Thyroid gland (tissue), 4 donors: ENCODE results near the gene DUS1L. TPM values are rescaled to one million over a fixed set of nuclear protein-coding genes. Genes with fewer than 3 reads are reported as not detected.

ENCODE experiments used
- DNase-seq, 2 donors: peaks; one replicate each; pipeline ENCODE4 v3.0.0-alpha.2; 2019
- H3K27ac ChIP-seq, 3 donors: fragments of 200-600 bp; sonication (generic); 1 replicate in 2 of 3; 2 replicates in 1 of 3; pipeline ENCODE4 v1.5.1; 2016 to 2019; ENCODE audit warnings: mild to moderate bottlenecking in 1 of 3, moderate library complexity in 1 of 3
- H3K27me3 ChIP-seq: fragments of 200-600 bp; sonication (generic); one replicate; pipeline ENCODE4 v1.5.1; 2019
- H3K36me3 ChIP-seq, 2 donors: fragments of 200-600 bp; sonication (generic); one replicate each; pipeline ENCODE4 v1.5.1; 2016 to 2019
- H3K4me1 ChIP-seq, 2 donors: fragments of 200-600 bp; sonication (generic); one replicate each; pipeline ENCODE4 v1.5.1; 2017 to 2019
- H3K4me3 ChIP-seq, 3 donors: fragments of 200-600 bp; sonication (generic); replicated peaks in 1 of 3; 1 replicate in 2 of 3; 2 replicates in 1 of 3; pipeline ENCODE4 v1.5.1; 2016; ENCODE audit warnings: mild to moderate bottlenecking in 1 of 3
- H3K9me3 ChIP-seq: fragments of 200-600 bp; sonication (generic); one replicate; pipeline ENCODE4 v1.5.1; 2017
- POLR2A ChIP-seq, 2 donors: fragments of 450-650 bp; IDR thresholded peaks; one replicate each; pipeline ENCODE4 v1.6.1; 2017; ENCODE audit warnings: antibody characterized with exemption in 2 of 2, mild to moderate bottlenecking in 2 of 2, moderate library complexity in 1 of 2
- WGBS, 2 donors: methylation state at CpG; one replicate each; pipeline ENCODE4 v1.1.5; 2017; 5-methylcytosine and 5-hydroxymethylcytosine counted together
- intact Hi-C: fragments of 100-400 bp; cut with DNase I; formaldehyde crosslinking; loops from one replicate; pipeline ENCODE4 v1.15.1; 2023
- total RNA-seq, 4 donors: library from RNA; depleted of rRNA; stranded (reverse); fragments of >200 nt; gene quantifications; one replicate each; pipeline ENCODE4 v1.2.3, GENCODE V29; 2016
- TF ChIP-seq, protein P1 (sequence below), 6 experiments: fragments of 200-600 bp in 3 of 6; fragments of 450-650 bp in 3 of 6; sonication (generic) in 3 of 6; IDR thresholded peaks; one replicate each; pipeline ENCODE4 v1.5.1; 2016 to 2019; ENCODE audit warnings: antibody characterized with exemption in 6 of 6, mild to moderate bottlenecking in 2 of 6, inconsistent platforms in 1 of 6, moderate library complexity in 1 of 6

The DUS1L gene
- total RNA-seq, 4 donors from 2014 or later, result 58.7 to 90.5 (median 75.5) TPM

DNA sequence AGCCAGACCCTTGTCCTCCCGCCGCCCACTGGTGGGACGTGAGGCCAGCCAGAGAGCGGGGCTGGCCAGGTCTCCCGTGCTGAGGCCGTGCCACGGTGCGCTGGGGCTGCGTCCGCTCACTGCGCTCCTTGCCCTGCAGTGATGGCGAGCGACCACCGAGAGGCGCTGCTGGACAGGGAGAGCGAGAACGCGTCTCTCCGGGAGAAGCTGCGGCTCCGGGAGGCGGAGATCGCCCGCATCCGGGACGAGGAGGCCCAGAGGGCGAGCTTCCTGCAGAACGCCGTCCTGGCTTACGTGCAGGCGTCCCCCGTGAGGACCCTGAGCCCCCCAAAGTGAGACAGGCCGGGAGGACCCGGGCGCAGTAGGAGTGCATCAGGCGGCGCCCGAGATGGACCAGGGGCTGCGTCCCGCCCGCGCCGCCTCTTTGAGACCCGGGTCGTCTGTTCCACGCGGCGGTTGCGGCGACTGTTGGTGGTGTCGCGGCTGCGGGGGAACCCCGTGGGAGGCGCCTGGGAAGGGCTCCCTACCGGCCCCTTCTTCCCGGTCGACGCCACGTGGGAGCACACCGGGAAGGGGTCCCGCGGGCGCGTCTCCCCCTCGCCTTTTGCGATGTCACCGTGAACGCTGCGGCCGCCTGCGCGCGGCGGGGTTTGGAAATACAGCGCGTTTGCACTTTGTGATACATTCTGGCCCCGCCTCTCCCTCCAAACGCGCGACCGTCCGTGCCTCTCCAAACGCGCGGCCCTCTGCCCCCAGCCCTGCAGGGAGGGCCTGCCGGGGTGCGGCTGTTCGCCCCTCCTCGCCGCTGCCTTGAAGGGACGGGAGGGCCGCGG, 34.9 kb downstream of the DUS1L start:
- H3K27ac ChIP-seq, result peak overlapping the region in 1 of 3 donors; percentile 41
- intact Hi-C loops, result loop anchor here (2.0 kb wide), 1 partner anchor 122 kb away; no protein-coding TSS in a partner anchor
- H3K27me3 ChIP-seq, result no peaks in the 10 kb centered on the region
- DNase-seq, result peak; percentile 83 to 85
- H3K36me3 ChIP-seq, result no peaks in the 10 kb centered on the region
- TF ChIP-seq POLR2A (IDR thresholded peaks at IDR 0.05), result no peak
- TF ChIP-seq, protein P1, sequence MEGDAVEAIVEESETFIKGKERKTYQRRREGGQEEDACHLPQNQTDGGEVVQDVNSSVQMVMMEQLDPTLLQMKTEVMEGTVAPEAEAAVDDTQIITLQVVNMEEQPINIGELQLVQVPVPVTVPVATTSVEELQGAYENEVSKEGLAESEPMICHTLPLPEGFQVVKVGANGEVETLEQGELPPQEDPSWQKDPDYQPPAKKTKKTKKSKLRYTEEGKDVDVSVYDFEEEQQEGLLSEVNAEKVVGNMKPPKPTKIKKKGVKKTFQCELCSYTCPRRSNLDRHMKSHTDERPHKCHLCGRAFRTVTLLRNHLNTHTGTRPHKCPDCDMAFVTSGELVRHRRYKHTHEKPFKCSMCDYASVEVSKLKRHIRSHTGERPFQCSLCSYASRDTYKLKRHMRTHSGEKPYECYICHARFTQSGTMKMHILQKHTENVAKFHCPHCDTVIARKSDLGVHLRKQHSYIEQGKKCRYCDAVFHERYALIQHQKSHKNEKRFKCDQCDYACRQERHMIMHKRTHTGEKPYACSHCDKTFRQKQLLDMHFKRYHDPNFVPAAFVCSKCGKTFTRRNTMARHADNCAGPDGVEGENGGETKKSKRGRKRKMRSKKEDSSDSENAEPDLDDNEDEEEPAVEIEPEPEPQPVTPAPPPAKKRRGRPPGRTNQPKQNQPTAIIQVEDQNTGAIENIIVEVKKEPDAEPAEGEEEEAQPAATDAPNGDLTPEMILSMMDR (IDR thresholded peaks at IDR 0.05), result peak; percentile 75 to 98 (median 94)
- H3K9me3 ChIP-seq, result no peaks in the 10 kb centered on the region
- WGBS, 2 donors, result 0 to 7% methylated on average over 3 to 8 of the region's 94 CpGs
- H3K4me1 ChIP-seq, result peaks cover 28 to 39% of the 10 kb centered on the region in 2 donors
- peak overlapping the region in 1 of 3 donors; percentile 36 for H3K4me3 ChIP-seq

- 33 to 51% methylated on average over 15 to 23 of the region's 31 CpGs for WGBS, 2 donors
- intact Hi-C loops, result loop anchor here (2.0 to 5.0 kb wide), 3 partner anchors 72 to 292 kb away; no protein-coding TSS in a partner anchor
- Histone ChIP-seq H3K4me3 (no peak overlapping the region), H3K4me1 (peaks cover 28 to 36% of the 10 kb centered on the region in 2 donors), H3K27me3 (no peaks in the 10 kb centered on the region), H3K36me3 (no peaks in the 10 kb centered on the region), H3K9me3 (no peaks in the 10 kb centered on the region), H3K27ac (peak overlapping the region; percentile 40 to 65 (median 43))
- DNase-seq, result no peak
- TF ChIP-seq, protein P1 (IDR thresholded peaks at IDR 0.05), result no peak
- TF ChIP-seq POLR2A (IDR thresholded peaks at IDR 0.05), result no peak
These were observed 35.6 kb downstream of the DUS1L start for GRCh38 chr17:82029990-82030469.

- Histone ChIP-seq H3K36me3 (no peaks in the 10 kb centered on the region), H3K27me3 (no peaks in the 10 kb centered on the region), H3K4me1 (peaks cover 29 to 37% of the 10 kb centered on the region in 2 donors), H3K4me3 (no peak overlapping the region), H3K9me3 (no peaks in the 10 kb centered on the region), H3K27ac (peak overlapping the region; percentile 56 to 65 (median 62))
- WGBS, 2 donors, result 34 to 61% methylated on average over 3 to 8 of the region's 16 CpGs
- intact Hi-C loops, result loop anchor here (5.0 kb wide), 2 partner anchors 73 to 293 kb away; no protein-coding TSS in a partner anchor
- DNase-seq, result peak; percentile 98
- TF ChIP-seq, protein P1 (IDR thresholded peaks at IDR 0.05), result peak in 1 of 6 experiments; percentile 2
- TF ChIP-seq POLR2A (IDR thresholded peaks at IDR 0.05), result no peak
These were observed 36.2 kb downstream of the DUS1L start for GRCh38 chr17:82029391-82029790.

- no peak for DNase-seq
- H3K9me3 ChIP-seq, result no peaks in the 10 kb centered on the region
- WGBS, 2 donors, result 87 to 92% methylated on average over 4 to 8 of the region's 9 CpGs
- intact Hi-C loops, result loop anchor here (5.0 kb wide), 2 partner anchors 73 to 293 kb away; no protein-coding TSS in a partner anchor
- no peaks in the 10 kb centered on the region for H3K27me3 ChIP-seq
- H3K4me3 ChIP-seq, result no peak overlapping the region
- no peaks in the 10 kb centered on the region for H3K36me3 ChIP-seq
- TF ChIP-seq POLR2A (IDR thresholded peaks at IDR 0.05), result no peak
- TF ChIP-seq, protein P1 (IDR thresholded peaks at IDR 0.05), result no peak
- H3K27ac ChIP-seq, result peak overlapping the region; percentile 56 to 65 (median 62)
- peaks cover 33 to 41% of the 10 kb centered on the region in 2 donors for H3K4me1 ChIP-seq
These were observed 36.6 kb downstream of the DUS1L start for GRCh38 chr17:82028966-82029365.
